Cardiac fibroblast (primary cell): ENCODE measurements around the gene CPAMD8.

Experiments used
- DNase-seq, 2 donors: peaks; one replicate each; pipeline versions ENCODE4 v3.0.0 to v3.0.0-alpha.2; 2010; ENCODE audit warnings: low read depth in 2 of 2
- H3K4me3 ChIP-seq, 2 donors: replicated peaks in 1 of 2; 1 replicate in 1 of 2; 2 replicates in 1 of 2; pipeline ENCODE4 v1.5.1; 2011; ENCODE audit warnings: low read depth in 2 of 2, low read length in 2 of 2, mild to moderate bottlenecking in 2 of 2, moderate library complexity in 1 of 2
- CTCF ChIP-seq: IDR thresholded peaks from one replicate; pipeline ENCODE4 v1.5.1; 2011; ENCODE audit warnings: low read depth, mild to moderate bottlenecking, low read length, inconsistent platforms

CPAMD8 gene

GRCh38 chr19:16867211-16867610, 159.4 kb downstream of the CPAMD8 start:
- no peak overlapping the region for H3K4me3 ChIP-seq
- TF ChIP-seq CTCF: no peak
- DNase-seq: peak in 1 of 2 donors; percentile 11

GRCh38 chr19:16862826-16863415, 163.7 kb downstream of the CPAMD8 start:
- H3K4me3 ChIP-seq: no peak overlapping the region
- TF ChIP-seq CTCF: no peak
- no peak for DNase-seq

GRCh38 chr19:16861834-16862233, 164.8 kb downstream of the CPAMD8 start:
- TF ChIP-seq CTCF: no peak
- no peak overlapping the region for H3K4me3 ChIP-seq
- DNase-seq: no peak

GRCh38 chr19:16861011-16861410, 165.6 kb downstream of the CPAMD8 start:
- TF ChIP-seq CTCF: no peak
- no peak overlapping the region for H3K4me3 ChIP-seq
- no peak for DNase-seq

GRCh38 chr19:16860118-16860517, 166.5 kb downstream of the CPAMD8 start:
- no peak for DNase-seq
- no peak for TF ChIP-seq CTCF
- no peak overlapping the region for H3K4me3 ChIP-seq

- no peak overlapping the region for H3K4me3 ChIP-seq
- no peak for TF ChIP-seq CTCF
- no peak for DNase-seq
Measured at GRCh38 chr19:16859626-16860025, 167.0 kb downstream of the CPAMD8 start.

- H3K4me3 ChIP-seq: no peak overlapping the region
- TF ChIP-seq CTCF: no peak
- DNase-seq: no peak
Measured at GRCh38 chr19:16856091-16856490, 170.5 kb downstream of the CPAMD8 start.
